ENCODE measurements around the gene SF3A1.

The SF3A1 gene

GRCh38 chr22:30288419-30289140 lies 68.1 kb downstream of the SF3A1 start:
- no peak for DNase-seq (ENCODE audit: low read depth, low spot score)

- peak; percentile 81 for DNase-seq (ENCODE audit: low read depth, low spot score)
Measured at GRCh38 chr22:30287648-30288418, 68.9 kb downstream of the SF3A1 start.

GRCh38 chr22:30286813-30287647 lies 69.7 kb downstream of the SF3A1 start:
- peak; percentile 75 for DNase-seq (ENCODE audit: low read depth, low spot score)

- DNase-seq (ENCODE audit: low read depth, low spot score) = no peak
Measured at GRCh38 chr22:30286331-30286730, 70.4 kb downstream of the SF3A1 start.

- no peak for DNase-seq (ENCODE audit: low read depth, low spot score)
Measured at GRCh38 chr22:30285846-30286200, 70.9 kb downstream of the SF3A1 start.

- DNase-seq (ENCODE audit: low read depth, low spot score) = no peak
Measured at GRCh38 chr22:30285176-30285845, 71.4 kb downstream of the SF3A1 start.

GRCh38 chr22:30284666-30285065 lies 72.0 kb downstream of the SF3A1 start:
- DNase-seq (ENCODE audit: low read depth, low spot score) = no peak

- DNase-seq (ENCODE audit: low read depth, low spot score) = no peak
Measured at GRCh38 chr22:30284172-30284571, 72.5 kb downstream of the SF3A1 start.

GRCh38 chr22:30283342-30283741 lies 73.4 kb downstream of the SF3A1 start:
- DNase-seq (ENCODE audit: low read depth, low spot score) = no peak

GRCh38 chr22:30282616-30283046 lies 74.1 kb downstream of the SF3A1 start:
- no peak for DNase-seq (ENCODE audit: low read depth, low spot score)

Data from activated naive CD8-positive, alpha-beta T cell treated with anti-CD3 and anti-CD28 coated beads, Interleukin-2, amount 50 U/mL, for 16 hours (primary cell).